Stimulated activated effector memory CD8-positive, alpha-beta T cell treated with anti-CD3 and anti-CD28 coated beads, Interleukin-12 subunit alpha, Interleukin-12 subunit beta, amount 100 ng/mL, for 72 hours (primary cell): Measurements from ENCODE around the gene TJAP1.

Experiments used
- ATAC-seq: fragments of 150-1000 bp; cut with Tn5 transposase; 2 replicates; pipeline ENCODE4 v1.10.0; 2021
- DNase-seq, 2 donors: peaks; one replicate each; pipeline ENCODE4 v3.0.0; 2021 to 2022; ENCODE audit warnings: low spot score in 2 of 2
- H3K27ac Mint-ChIP-seq: one replicate; pipeline ENCODE4 v1.8.0; 2022; ENCODE audit warnings: mild to moderate bottlenecking, mixed read lengths
- H3K36me3 Mint-ChIP-seq: one replicate; pipeline ENCODE4 v1.8.0; 2022; ENCODE audit warnings: mild to moderate bottlenecking, mixed read lengths
- H3K4me1 Mint-ChIP-seq: one replicate; pipeline ENCODE4 v1.8.0; 2022; ENCODE audit warnings: mixed read lengths
- H3K4me3 Mint-ChIP-seq: one replicate; pipeline ENCODE4 v1.8.0; 2022; ENCODE audit warnings: mild to moderate bottlenecking, mixed read lengths
- H3K9me3 Mint-ChIP-seq: one replicate; pipeline ENCODE4 v1.8.0; 2022; ENCODE audit warnings: mixed read lengths

The TJAP1 gene

GRCh38 chr6:43500921-43501320, 23.6 kb downstream of the TJAP1 start:
- ATAC-seq (no peak), DNase-seq (no peak)
- Mint-ChIP-seq H3K27ac (peak overlapping the region; percentile 53), H3K4me1 (peaks cover 2% of the 10 kb centered on the region), H3K36me3 (peaks cover 74% of the 10 kb centered on the region), H3K9me3 (no peaks in the 10 kb centered on the region), H3K4me3 (no peak overlapping the region)

- Mint-ChIP-seq H3K4me3 (no peak overlapping the region), H3K36me3 (peaks cover 74% of the 10 kb centered on the region), H3K27ac (peak overlapping the region; percentile 71), H3K9me3 (no peaks in the 10 kb centered on the region), H3K4me1 (peaks cover 18% of the 10 kb centered on the region)
- DNase-seq: no peak
- no peak for ATAC-seq
Observed at GRCh38 chr6:43502666-43503065, 25.3 kb downstream of the TJAP1 start.

- Mint-ChIP-seq H3K36me3 (peaks cover 66% of the 10 kb centered on the region), H3K27ac (peak overlapping the region; percentile 71), H3K4me1 (peaks cover 18% of the 10 kb centered on the region), H3K9me3 (no peaks in the 10 kb centered on the region), H3K4me3 (no peak overlapping the region)
- DNase-seq (no peak), ATAC-seq (no peak)
Observed at GRCh38 chr6:43503443-43503842, 26.1 kb downstream of the TJAP1 start.

- H3K36me3 Mint-ChIP-seq: peaks cover 51% of the 10 kb centered on the region
- H3K4me1 Mint-ChIP-seq: peaks cover 29% of the 10 kb centered on the region
- no peak for DNase-seq
- H3K4me3 Mint-ChIP-seq: no peak overlapping the region
- no peak overlapping the region for H3K27ac Mint-ChIP-seq
- ATAC-seq: no peak
- no peaks in the 10 kb centered on the region for H3K9me3 Mint-ChIP-seq
Observed at GRCh38 chr6:43504756-43505593, 27.6 kb downstream of the TJAP1 start.

GRCh38 chr6:43505718-43506117, 28.3 kb downstream of the TJAP1 start:
- H3K36me3 Mint-ChIP-seq: peaks cover 43% of the 10 kb centered on the region
- peak overlapping the region; percentile 89 for H3K27ac Mint-ChIP-seq
- H3K4me3 Mint-ChIP-seq: no peak overlapping the region
- ATAC-seq: no peak
- H3K9me3 Mint-ChIP-seq: no peaks in the 10 kb centered on the region
- no peak for DNase-seq
- peaks cover 32% of the 10 kb centered on the region for H3K4me1 Mint-ChIP-seq

- ATAC-seq: no peak
- Mint-ChIP-seq H3K36me3 (peaks cover 39% of the 10 kb centered on the region), H3K27ac (peak overlapping the region; percentile 89), H3K9me3 (no peaks in the 10 kb centered on the region), H3K4me3 (no peak overlapping the region), H3K4me1 (peaks cover 34% of the 10 kb centered on the region)
- no peak for DNase-seq
Observed at GRCh38 chr6:43506171-43506570, 28.8 kb downstream of the TJAP1 start.

- Mint-ChIP-seq H3K4me1 (peaks cover 34% of the 10 kb centered on the region), H3K4me3 (no peak overlapping the region), H3K36me3 (peaks cover 32% of the 10 kb centered on the region), H3K9me3 (no peaks in the 10 kb centered on the region), H3K27ac (peak overlapping the region; percentile 89)
- DNase-seq (peak; percentile 83 to 92), ATAC-seq (peak; percentile 79)
Observed at GRCh38 chr6:43506667-43507471, 29.5 kb downstream of the TJAP1 start.

- H3K36me3 Mint-ChIP-seq: peaks cover 20% of the 10 kb centered on the region
- no peak for DNase-seq
- ATAC-seq: no peak
- H3K27ac Mint-ChIP-seq: peak overlapping the region; percentile 78
- peak overlapping the region; percentile 69 for H3K4me3 Mint-ChIP-seq
- H3K4me1 Mint-ChIP-seq: peaks cover 45% of the 10 kb centered on the region
- H3K9me3 Mint-ChIP-seq: no peaks in the 10 kb centered on the region
Observed at GRCh38 chr6:43508481-43509141, 31.2 kb downstream of the TJAP1 start.

GRCh38 chr6:43509142-43509983, 32.0 kb downstream of the TJAP1 start:
- Mint-ChIP-seq H3K4me3 (peak overlapping the region; percentile 69), H3K36me3 (peaks cover 14% of the 10 kb centered on the region), H3K4me1 (peaks cover 47% of the 10 kb centered on the region), H3K9me3 (no peaks in the 10 kb centered on the region), H3K27ac (peak overlapping the region; percentile 78)
- ATAC-seq: peak; percentile 3
- DNase-seq: no peak

- Mint-ChIP-seq H3K4me3 (peak within 1 kb of the TSS; percentile 69), H3K36me3 (peaks cover 9% of the 10 kb centered on the region), H3K9me3 (no peaks in the 10 kb centered on the region), H3K27ac (peak within 1 kb of the TSS; percentile 78), H3K4me1 (peaks cover 51% of the 10 kb centered on the region)
- DNase-seq: peak; percentile 82 to 90
- ATAC-seq: peak; percentile 81
Observed at GRCh38 chr6:43509984-43510826, 32.8 kb downstream of the TJAP1 start, which contains the start of gene LRRC73. Gene LRRC73 (minus strand): TSS chr6:43510346. CDS start chr6:43509785, 561 bp downstream.

- Mint-ChIP-seq H3K4me3 (peak overlapping the region; percentile 69), H3K36me3 (peaks cover 9% of the 10 kb centered on the region), H3K9me3 (no peaks in the 10 kb centered on the region), H3K4me1 (peaks cover 56% of the 10 kb centered on the region), H3K27ac (peak overlapping the region; percentile 73)
- DNase-seq: no peak
- ATAC-seq: no peak
Observed at GRCh38 chr6:43510827-43511163, 33.4 kb downstream of the TJAP1 start.

- ATAC-seq (no peak), DNase-seq (no peak)
- Mint-ChIP-seq H3K36me3 (no peaks in the 10 kb centered on the region), H3K4me1 (peaks cover 52% of the 10 kb centered on the region), H3K27ac (peak overlapping the region; percentile 32), H3K9me3 (no peaks in the 10 kb centered on the region), H3K4me3 (no peak overlapping the region)
Observed at GRCh38 chr6:43511824-43512415, 34.5 kb downstream of the TJAP1 start.

- no peak overlapping the region for H3K27ac Mint-ChIP-seq
- no peaks in the 10 kb centered on the region for H3K9me3 Mint-ChIP-seq
- ATAC-seq (no peak), DNase-seq (no peak)
- peaks cover 30% of the 10 kb centered on the region for H3K4me1 Mint-ChIP-seq
- H3K4me3 Mint-ChIP-seq: no peak overlapping the region
- H3K36me3 Mint-ChIP-seq: no peaks in the 10 kb centered on the region
Observed at GRCh38 chr6:43515808-43516207, 38.4 kb downstream of the TJAP1 start.

- DNase-seq (no peak), ATAC-seq (peak; percentile 2)
- H3K4me1 Mint-ChIP-seq: peaks cover 28% of the 10 kb centered on the region
- no peak overlapping the region for H3K27ac Mint-ChIP-seq
- H3K4me3 Mint-ChIP-seq: no peak overlapping the region
- no peaks in the 10 kb centered on the region for H3K36me3 Mint-ChIP-seq
- H3K9me3 Mint-ChIP-seq: no peaks in the 10 kb centered on the region
Observed at GRCh38 chr6:43516367-43516696, 39.0 kb downstream of the TJAP1 start.
